Esophagus muscularis mucosa (tissue), 4 donors: ENCODE results near the gene CACNA2D3. TPM values are rescaled to one million over a fixed set of nuclear protein-coding genes. Genes with fewer than 3 reads are reported as not detected.
A peak's percentile ranks its signal among the peaks of the same experiment; 100 is the strongest.

ENCODE experiments used
- DNase-seq: peaks from one replicate; pipeline ENCODE4 v3.0.0-alpha.2; 2017; ENCODE audit errors: extremely low spot score
- H3K27ac ChIP-seq, 4 donors: fragments of 200-600 bp; sonication (generic); replicated peaks in 1 of 4; 1 replicate in 3 of 4; 2 replicates in 1 of 4; pipeline ENCODE4 v1.5.1; 2016 to 2019; ENCODE audit warnings: mild to moderate bottlenecking in 1 of 4
- H3K27me3 ChIP-seq, 4 donors: fragments of 200-600 bp; sonication (generic); one replicate each; pipeline versions ENCODE4 v1.5.1 to v1.6.0; 2016 to 2019
- H3K36me3 ChIP-seq, 4 donors: fragments of 200-600 bp; sonication (generic); one replicate each; pipeline ENCODE4 v1.5.1; 2016 to 2019
- H3K4me1 ChIP-seq, 4 donors: fragments of 200-600 bp; sonication (generic); one replicate each; pipeline ENCODE4 v1.5.1; 2016 to 2019
- H3K4me3 ChIP-seq, 4 donors: fragments of 200-600 bp; sonication (generic); 1 replicate in 2 of 4; 2 replicates in 2 of 4; pipeline ENCODE4 v1.5.1; 2016 to 2019; ENCODE audit warnings: mild to moderate bottlenecking in 4 of 4, moderate library complexity in 1 of 4
- H3K9me3 ChIP-seq, 4 donors: fragments of 200-600 bp; sonication (generic); 1 replicate in 3 of 4; 2 replicates in 1 of 4; pipeline ENCODE4 v1.5.1; 2016 to 2019
- EP300 ChIP-seq: sonication (generic); formaldehyde crosslinking; IDR thresholded peaks from one replicate; pipeline ENCODE4 v1.6.1; 2017; ENCODE audit warnings: antibody characterized with exemption
- POLR2A ChIP-seq: fragments of 450-650 bp; IDR thresholded peaks from one replicate; pipeline ENCODE4 v1.6.1; 2017; ENCODE audit warnings: antibody characterized with exemption, moderate library complexity, mild to moderate bottlenecking, low read depth
- POLR2AphosphoS5 ChIP-seq, 2 donors: sonication (generic); formaldehyde crosslinking; IDR thresholded peaks; one replicate each; pipeline ENCODE4 v1.6.1; 2017; ENCODE audit warnings: antibody characterized with exemption in 2 of 2
- WGBS: methylation state at CpG from one replicate; pipeline ENCODE4 v1.1.5; 2018; 5-methylcytosine and 5-hydroxymethylcytosine counted together
- intact Hi-C: fragments of 100-400 bp; cut with DNase I; formaldehyde crosslinking; loops from one replicate; pipeline ENCODE4 v1.15.1; 2023
- total RNA-seq, 4 donors: library from RNA; depleted of rRNA; stranded (reverse); fragments of >200 nt; gene quantifications; one replicate each; pipeline versions ENCODE4 v1.1.0 to v1.2.1, GENCODE V29; 2016
- TF ChIP-seq, protein P1 (sequence below), 3 experiments: fragments of 200-600 bp in 2 of 3; fragments of 450-650 bp in 1 of 3; sonication (generic) in 2 of 3; IDR thresholded peaks; one replicate each; pipeline ENCODE4 v1.5.1; 2017 to 2019; ENCODE audit warnings: antibody characterized with exemption in 3 of 3, mild to moderate bottlenecking in 2 of 3, moderate library complexity in 1 of 3

Gene CACNA2D3
- total RNA-seq, 4 donors from 2014 or later, result 2.5 to 6.3 (median 3.9) TPM

DNA sequence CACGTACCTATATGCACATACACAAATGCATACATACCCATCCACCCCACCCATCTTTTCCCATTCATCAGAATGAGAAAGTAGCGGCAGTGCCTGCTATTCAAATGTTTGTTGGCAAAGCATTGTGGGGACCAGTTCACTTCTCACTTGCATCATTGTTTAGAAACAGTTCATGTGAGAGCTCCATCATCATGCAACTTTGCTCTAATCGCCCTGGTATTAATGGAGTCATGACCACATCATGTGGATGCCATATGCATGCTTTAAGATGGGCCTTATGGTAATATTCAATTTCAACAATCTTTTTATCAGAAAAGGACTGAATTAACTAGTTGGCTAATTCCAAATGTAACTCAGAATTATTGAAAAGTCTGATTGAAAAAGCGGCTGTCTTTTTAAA is 725.0 kb downstream of the CACNA2D3 start:
- TF ChIP-seq EP300 (no peak), POLR2AphosphoS5 (IDR thresholded peaks at IDR 0.05) (no peak), POLR2A (no peak)
- TF ChIP-seq, protein P1, sequence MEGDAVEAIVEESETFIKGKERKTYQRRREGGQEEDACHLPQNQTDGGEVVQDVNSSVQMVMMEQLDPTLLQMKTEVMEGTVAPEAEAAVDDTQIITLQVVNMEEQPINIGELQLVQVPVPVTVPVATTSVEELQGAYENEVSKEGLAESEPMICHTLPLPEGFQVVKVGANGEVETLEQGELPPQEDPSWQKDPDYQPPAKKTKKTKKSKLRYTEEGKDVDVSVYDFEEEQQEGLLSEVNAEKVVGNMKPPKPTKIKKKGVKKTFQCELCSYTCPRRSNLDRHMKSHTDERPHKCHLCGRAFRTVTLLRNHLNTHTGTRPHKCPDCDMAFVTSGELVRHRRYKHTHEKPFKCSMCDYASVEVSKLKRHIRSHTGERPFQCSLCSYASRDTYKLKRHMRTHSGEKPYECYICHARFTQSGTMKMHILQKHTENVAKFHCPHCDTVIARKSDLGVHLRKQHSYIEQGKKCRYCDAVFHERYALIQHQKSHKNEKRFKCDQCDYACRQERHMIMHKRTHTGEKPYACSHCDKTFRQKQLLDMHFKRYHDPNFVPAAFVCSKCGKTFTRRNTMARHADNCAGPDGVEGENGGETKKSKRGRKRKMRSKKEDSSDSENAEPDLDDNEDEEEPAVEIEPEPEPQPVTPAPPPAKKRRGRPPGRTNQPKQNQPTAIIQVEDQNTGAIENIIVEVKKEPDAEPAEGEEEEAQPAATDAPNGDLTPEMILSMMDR (IDR thresholded peaks at IDR 0.05), result no peak
- no peaks in the 10 kb centered on the region for H3K4me1 ChIP-seq
- no peaks in the 10 kb centered on the region for H3K9me3 ChIP-seq
- DNase-seq, result no peak
- no peak overlapping the region for H3K4me3 ChIP-seq
- H3K27ac ChIP-seq, result no peak overlapping the region
- H3K36me3 ChIP-seq, result no peaks in the 10 kb centered on the region
- intact Hi-C loops, result no loop called here
- 92% methylated on average over 4 of the region's 4 CpGs for WGBS
- no peaks in the 10 kb centered on the region for H3K27me3 ChIP-seq

GRCh38 chr3:54849360-54849759 is 727.0 kb downstream of the CACNA2D3 start:
- intact Hi-C loops, result no loop called here
- Histone ChIP-seq H3K4me3 (no peak overlapping the region), H3K9me3 (no peaks in the 10 kb centered on the region), H3K27ac (no peak overlapping the region), H3K4me1 (peaks cover 0 to 11% (median 7%) of the 10 kb centered on the region in 4 donors), H3K27me3 (no peaks in the 10 kb centered on the region), H3K36me3 (no peaks in the 10 kb centered on the region)
- TF ChIP-seq EP300 (no peak), POLR2A (no peak), POLR2AphosphoS5 (IDR thresholded peaks at IDR 0.05) (no peak)
- TF ChIP-seq, protein P1 (IDR thresholded peaks at IDR 0.05), result no peak
- 64% methylated on average over 4 of the region's 4 CpGs for WGBS
- DNase-seq, result no peak

GRCh38 chr3:54850484-54851018 is 728.2 kb downstream of the CACNA2D3 start:
- WGBS, result 89% methylated on average over 2 of the region's 2 CpGs
- Histone ChIP-seq H3K9me3 (no peaks in the 10 kb centered on the region), H3K27ac (no peak overlapping the region), H3K4me1 (peaks cover 0 to 16% (median 11%) of the 10 kb centered on the region in 4 donors), H3K27me3 (no peaks in the 10 kb centered on the region), H3K4me3 (no peak overlapping the region), H3K36me3 (no peaks in the 10 kb centered on the region)
- DNase-seq, result no peak
- no peak for TF ChIP-seq POLR2AphosphoS5 (IDR thresholded peaks at IDR 0.05)
- no peak for TF ChIP-seq EP300
- TF ChIP-seq, protein P1 (IDR thresholded peaks at IDR 0.05), result no peak
- no peak for TF ChIP-seq POLR2A
- intact Hi-C loops, result loop anchor here (5.0 to 10.0 kb wide), 4 partner anchors 423 to 1402 kb away; no protein-coding TSS in a partner anchor

GRCh38 chr3:54853573-54854404 is 731.4 kb downstream of the CACNA2D3 start:
- H3K4me1 ChIP-seq, result peaks cover 5 to 32% (median 27%) of the 10 kb centered on the region in 4 donors
- H3K27me3 ChIP-seq, result no peaks in the 10 kb centered on the region
- H3K36me3 ChIP-seq, result no peaks in the 10 kb centered on the region
- no peak overlapping the region for H3K4me3 ChIP-seq
- peak; percentile 94 for DNase-seq
- WGBS, result 14% methylated on average over 19 of the region's 20 CpGs
- H3K27ac ChIP-seq, result peak overlapping the region in 2 of 4 donors; percentile 2 to 44
- TF ChIP-seq EP300 (no peak), POLR2AphosphoS5 (IDR thresholded peaks at IDR 0.05) (no peak), POLR2A (no peak)
- TF ChIP-seq, protein P1 (IDR thresholded peaks at IDR 0.05), result peak; percentile 85 to 90 (median 90)
- no peaks in the 10 kb centered on the region for H3K9me3 ChIP-seq
- intact Hi-C loops, result loop anchor here (2.0 to 10.0 kb wide), 5 partner anchors 426 to 1399 kb away; no protein-coding TSS in a partner anchor
